ENCODE measurements around the gene STRIP1. TPM values are rescaled to one million over a fixed set of nuclear protein-coding genes. Genes with fewer than 3 reads are reported as not detected.

The STRIP1 gene
- total RNA-seq, 4 donors from 2014 or later = 43.0 to 71.0 (median 57.6) TPM

DNA sequence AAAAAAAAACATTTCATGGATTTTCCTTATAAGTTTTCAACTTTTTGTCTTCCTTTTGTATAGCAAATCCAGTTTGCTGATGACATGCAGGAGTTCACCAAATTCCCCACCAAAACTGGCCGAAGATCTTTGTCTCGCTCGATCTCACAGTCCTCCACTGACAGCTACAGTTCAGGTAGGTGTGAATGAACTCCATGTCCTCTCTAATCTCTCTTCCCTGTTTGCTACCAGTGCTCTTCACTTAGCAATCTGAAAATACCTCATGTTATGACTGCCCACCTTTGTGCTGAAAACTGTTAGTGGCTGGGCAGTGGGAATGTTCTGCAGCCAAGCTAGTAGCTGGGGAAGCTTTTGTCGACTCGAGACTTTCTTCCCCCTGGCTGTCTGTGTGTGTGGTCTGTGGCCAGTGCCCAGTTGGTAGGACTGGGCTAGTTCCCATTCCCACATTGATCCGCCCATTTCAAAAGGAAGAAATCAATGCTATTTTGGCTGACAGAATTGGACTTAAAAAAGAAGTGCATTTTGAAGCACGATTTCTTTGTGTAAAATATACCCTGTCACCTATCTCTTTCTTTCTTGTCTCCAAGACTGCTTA, 25.4 kb upstream of the STRIP1 start:
- no peak for DNase-seq (ENCODE audit: low spot score in 2 of 2)
- Histone ChIP-seq H3K4me1 (peaks cover 22% of the 10 kb centered on the region), H3K9me3 (no peaks in the 10 kb centered on the region), H3K36me3 (peaks cover 47% of the 10 kb centered on the region), H3K4me3 (no peak overlapping the region), H3K27ac (no peak overlapping the region), H3K27me3 (no peaks in the 10 kb centered on the region)
- WGBS = 78% methylated on average over 7 of the region's 7 CpGs
- TF ChIP-seq CTCF (IDR thresholded peaks at IDR 0.05) = no peak
- TF ChIP-seq POLR2A (IDR thresholded peaks at IDR 0.05) = no peak
- no peak for TF ChIP-seq POLR2AphosphoS5 (IDR thresholded peaks at IDR 0.05)

DNA sequence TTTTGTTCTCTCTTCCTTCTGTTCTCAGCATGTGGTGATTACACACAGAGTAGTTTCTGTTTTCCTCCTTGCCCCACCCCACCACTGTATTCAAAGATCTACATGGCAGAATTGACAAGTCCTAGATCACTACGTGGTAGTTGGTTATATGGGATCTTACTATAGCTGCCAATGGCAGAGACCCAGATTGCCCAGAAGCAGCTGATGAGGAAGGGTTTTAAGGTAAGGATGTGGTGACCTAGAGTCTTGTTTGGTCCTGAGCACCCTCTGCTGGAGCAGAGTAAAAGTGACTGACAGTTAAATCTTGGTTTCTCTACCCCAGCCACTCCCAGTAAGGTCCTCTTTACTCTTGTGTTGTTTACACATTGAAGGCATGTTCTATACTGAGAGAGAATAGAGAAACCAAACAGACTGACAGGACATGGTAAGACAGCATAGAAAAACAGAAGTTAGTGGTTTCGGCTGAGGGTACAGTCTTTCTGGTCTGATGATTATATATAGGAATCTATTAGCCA, 22.8 kb upstream of the STRIP1 start:
- peak overlapping the region; percentile 5 for H3K27ac ChIP-seq
- H3K27me3 ChIP-seq = no peaks in the 10 kb centered on the region
- no peak for DNase-seq (ENCODE audit: low spot score in 2 of 2)
- peaks cover 72% of the 10 kb centered on the region for H3K36me3 ChIP-seq
- no peaks in the 10 kb centered on the region for H3K9me3 ChIP-seq
- H3K4me1 ChIP-seq = peaks cover 2% of the 10 kb centered on the region
- no peak overlapping the region for H3K4me3 ChIP-seq
- peak; percentile 26 to 28 for TF ChIP-seq CTCF (IDR thresholded peaks at IDR 0.05)
- no peak for TF ChIP-seq EP300 (IDR thresholded peaks at IDR 0.05)
- no peak for TF ChIP-seq POLR2AphosphoS5 (IDR thresholded peaks at IDR 0.05)
- TF ChIP-seq POLR2A (IDR thresholded peaks at IDR 0.05) = no peak
- WGBS = 41% methylated on average over 2 of the region's 2 CpGs

GRCh38 chr1:110012100-110012780, 22.2 kb upstream of the STRIP1 start:
- Histone ChIP-seq H3K9me3 (no peaks in the 10 kb centered on the region), H3K4me3 (no peak overlapping the region), H3K4me1 (no peaks in the 10 kb centered on the region), H3K36me3 (peaks cover 79% of the 10 kb centered on the region), H3K27ac (no peak overlapping the region), H3K27me3 (no peaks in the 10 kb centered on the region)
- TF ChIP-seq EP300 (IDR thresholded peaks at IDR 0.05) (no peak), POLR2A (IDR thresholded peaks at IDR 0.05) (no peak), CTCF (IDR thresholded peaks at IDR 0.05) (no peak), POLR2AphosphoS5 (IDR thresholded peaks at IDR 0.05) (no peak)
- WGBS = 86% methylated on average over 6 of the region's 6 CpGs
- no peak for DNase-seq (ENCODE audit: low spot score in 2 of 2)

DNA sequence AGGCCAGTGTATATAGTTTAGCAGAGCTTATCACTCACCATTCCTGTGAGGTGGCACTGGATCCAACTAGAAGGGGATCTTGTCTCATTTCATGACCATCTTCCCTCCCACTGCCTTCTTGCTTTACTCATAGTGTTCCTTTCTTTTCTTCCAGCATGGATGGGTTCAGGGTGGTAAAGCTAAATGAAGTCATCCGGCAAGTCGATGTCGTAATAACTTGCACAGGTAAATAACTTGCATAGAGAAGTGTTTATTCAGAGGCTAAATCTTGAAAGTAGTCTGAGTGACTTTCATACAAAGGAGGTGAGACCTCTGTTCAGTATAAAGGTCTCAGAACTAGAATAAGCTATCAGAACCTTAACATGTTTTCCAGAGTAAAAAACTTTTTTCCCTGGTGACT, 16.6 kb upstream of the STRIP1 start:
- Histone ChIP-seq H3K27ac (no peak overlapping the region), H3K9me3 (no peaks in the 10 kb centered on the region), H3K4me3 (no peak overlapping the region), H3K4me1 (no peaks in the 10 kb centered on the region), H3K27me3 (no peaks in the 10 kb centered on the region), H3K36me3 (peaks cover 99% of the 10 kb centered on the region)
- no peak for DNase-seq (ENCODE audit: low spot score in 2 of 2)
- WGBS = 92% methylated on average over 3 of the region's 3 CpGs
- no peak for TF ChIP-seq CTCF (IDR thresholded peaks at IDR 0.05)
- TF ChIP-seq EP300 (IDR thresholded peaks at IDR 0.05) = no peak
- no peak for TF ChIP-seq POLR2AphosphoS5 (IDR thresholded peaks at IDR 0.05)
- TF ChIP-seq POLR2A (IDR thresholded peaks at IDR 0.05) = no peak

DNA sequence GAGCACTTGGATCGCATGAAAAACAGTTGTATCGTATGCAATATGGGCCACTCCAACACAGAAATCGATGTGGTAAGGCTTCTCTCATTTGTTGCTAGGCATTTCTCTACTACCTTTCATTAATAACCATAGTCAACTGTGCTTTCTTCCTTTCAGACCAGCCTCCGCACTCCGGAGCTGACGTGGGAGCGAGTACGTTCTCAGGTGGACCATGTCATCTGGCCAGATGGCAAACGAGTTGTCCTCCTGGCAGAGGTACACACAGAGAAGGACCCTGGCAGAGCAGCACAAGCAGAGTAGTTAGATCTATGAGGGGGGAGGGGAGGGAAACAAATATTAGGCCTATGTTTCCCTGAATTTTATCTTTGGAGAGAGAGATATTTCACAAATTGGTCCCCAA, 16.0 kb upstream of the STRIP1 start:
- no peak overlapping the region for H3K4me3 ChIP-seq
- no peaks in the 10 kb centered on the region for H3K27me3 ChIP-seq
- TF ChIP-seq EP300 (IDR thresholded peaks at IDR 0.05) = no peak
- no peak for TF ChIP-seq POLR2A (IDR thresholded peaks at IDR 0.05)
- TF ChIP-seq POLR2AphosphoS5 (IDR thresholded peaks at IDR 0.05) = no peak
- no peak for TF ChIP-seq CTCF (IDR thresholded peaks at IDR 0.05)
- H3K4me1 ChIP-seq = no peaks in the 10 kb centered on the region
- 94% methylated on average over 9 of the region's 9 CpGs for WGBS
- no peaks in the 10 kb centered on the region for H3K9me3 ChIP-seq
- no peak overlapping the region for H3K27ac ChIP-seq
- H3K36me3 ChIP-seq = peaks cover 99% of the 10 kb centered on the region
- DNase-seq (ENCODE audit: low spot score in 2 of 2) = no peak
